Kidney capillary endothelial cell (primary cell): ENCODE results near the gene RIPPLY2.

Experiments
- DNase-seq: peaks from one replicate; pipeline ENCODE4 v3.0.0-alpha.2; 2018; ENCODE audit warnings: low spot score

Gene RIPPLY2

GRCh38 chr6:83905648-83906047, 52.5 kb downstream of the RIPPLY2 start:
- no peak for DNase-seq
